ENCODE results near the gene PRDM16. TPM values are rescaled to one million over a fixed set of nuclear protein-coding genes. Genes with fewer than 3 reads are reported as not detected.

The PRDM16 gene
- total RNA-seq, 1 experiment from 2014 or later = 0.17 TPM

- Histone ChIP-seq H3K23me2 (ENCODE audit: insufficient read length, low read depth, low read length, poor library complexity, severe bottlenecking) (no peaks in the 10 kb centered on the region), H2BK20ac (ENCODE audit: low read depth, low read length, poor library complexity, severe bottlenecking) (no peak overlapping the region), H3K23ac (ENCODE audit: insufficient read length, low read depth, low read length) (no peak overlapping the region), H2AK5ac (ENCODE audit: insufficient read length, low read length) (no peak overlapping the region), H4K20me1 (ENCODE audit: control insufficient read depth, insufficient read depth, insufficient read length) (peaks cover 4% of the 10 kb centered on the region), H3K4me2 (ENCODE audit: insufficient read depth, insufficient read length, low read length) (no peak overlapping the region), H3K79me2 (ENCODE audit: insufficient read depth, low read length) (no peaks in the 10 kb centered on the region), H2BK15ac (ENCODE audit: low read depth, low read length) (no peak overlapping the region), H3K9ac (ENCODE audit: extremely low read depth, insufficient read length, low read length) (no peak overlapping the region), H3K27ac (ENCODE audit: insufficient read length, low read depth, low read length) (no peak overlapping the region), H2AFZ (ENCODE audit: low read length) (no peak overlapping the region), H3K79me1 (ENCODE audit: insufficient read depth, low read depth, low read length, poor library complexity, severe bottlenecking) (no peaks in the 10 kb centered on the region), H3K4me1 (ENCODE audit: insufficient read depth, low read length) (peaks cover 5% of the 10 kb centered on the region; the same call in 1 of the 2 replicates), H4K5ac (ENCODE audit: insufficient read length, low read depth, low read length) (peak overlapping the region; percentile 30), H3K9me3 (ENCODE audit: control insufficient read depth, low read depth, low read length) (no peaks in the 10 kb centered on the region), H4K91ac (ENCODE audit: insufficient read length, low read depth, low read length) (no peak overlapping the region), H3K18ac (ENCODE audit: insufficient read length, low read depth, low read length) (no peak overlapping the region), H3K4ac (ENCODE audit: low read depth, low read length) (no peak overlapping the region), H3K56ac (ENCODE audit: insufficient read length, low read depth, low read length) (no peak overlapping the region), H2BK5ac (ENCODE audit: insufficient read length, low read length) (no peak overlapping the region), H2BK12ac (ENCODE audit: insufficient read length, low read depth, low read length) (no peak overlapping the region), H3K14ac (ENCODE audit: insufficient read depth, low read length) (no peak overlapping the region), H2BK120ac (ENCODE audit: low read depth, low read length, poor library complexity, severe bottlenecking) (no peak overlapping the region), H3K27me3 (ENCODE audit: insufficient read depth, low read length) (no peaks in the 10 kb centered on the region), H3T11ph (ENCODE audit: low read length) (no peak overlapping the region), H4K8ac (replicated peaks; ENCODE audit: insufficient read length, low read depth, low read length) (peak overlapping the region; percentile 30)
- Mint-ChIP-seq H3K27ac (peak overlapping the region in 1 of 3 experiments; percentile 67; a peak in 3 of 7 replicates), H3K9me3 (no peaks in the 10 kb centered on the region), H3K4me3 (no peak overlapping the region), H3K4me1 (peaks cover 13 to 16% of the 10 kb centered on the region in 2 experiments), H3K27me3 (ENCODE audit: low read depth) (no peaks in the 10 kb centered on the region), H3K36me3 (ENCODE audit: insufficient read depth in 1 of 3, low read depth in 3 of 3) (peaks cover 4 to 24% (median 21%) of the 10 kb centered on the region in 3 experiments; a peak in 5 of 7 replicates)
- WGBS (ENCODE audit: extremely low coverage, insufficient read length, low lambda C conversion rate) = no CpG with 5 or more reads among the region's 8 CpGs
- DNase-seq = no peak
- TF ChIP-seq CTCF (conservative IDR thresholded peaks at IDR 0.05) = no peak
These were observed 405.0 kb downstream of the PRDM16 start for GRCh38 chr1:3474016-3474415.

All from H9 (cell line).